Measurements from ENCODE around the gene SMPD1. TPM values are rescaled to one million over a fixed set of nuclear protein-coding genes. Genes with fewer than 3 reads are reported as not detected.

Gene SMPD1
- total and polyA plus RNA-seq, 2 of the 8 experiments (the other 6 are each of a cell fraction or from before 2014, with no cell fraction given) = 1.9 to 2.4 TPM

DNA sequence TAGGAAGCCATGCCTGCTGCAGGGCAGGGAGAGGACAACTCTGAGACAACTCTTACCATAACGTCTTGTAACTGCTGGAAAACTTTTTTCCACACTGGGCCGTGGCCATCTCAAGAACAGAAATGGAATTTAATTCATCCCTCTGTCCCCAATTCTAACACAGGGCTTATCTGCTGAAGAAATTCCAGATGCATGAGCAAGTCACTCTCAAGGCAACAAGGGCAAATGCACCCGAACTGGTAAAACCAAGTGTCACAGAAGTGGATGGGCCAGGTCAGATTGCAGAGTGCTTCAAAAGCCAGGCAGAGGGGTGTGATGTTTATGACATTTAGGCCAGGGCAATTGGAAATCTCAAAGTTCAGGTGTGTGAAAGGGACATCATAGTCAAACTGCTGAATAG, 7.4 kb downstream of the SMPD1 start:
- Histone ChIP-seq H3K79me1 (ENCODE audit: low read depth, low read length) (no peaks in the 10 kb centered on the region), H4K8ac (ENCODE audit: extremely low read depth, insufficient read depth, low read length) (no peak overlapping the region), H2AFZ (ENCODE audit: low read length) (no peak overlapping the region), H3K4ac (replicated peaks; ENCODE audit: insufficient read length, low read depth, low read length) (no peak overlapping the region), H3K4me3 (ENCODE audit: extremely low read depth in 1 of 4, insufficient read depth in 2 of 4, low read depth in 3 of 4, low read length in 4 of 4) (no peak overlapping the region), H3K4me2 (ENCODE audit: insufficient read depth in 1 of 2, low read depth in 2 of 2, low read length in 2 of 2) (no peak overlapping the region), H3K23me2 (ENCODE audit: low read depth, low read length) (no peaks in the 10 kb centered on the region), H2BK5ac (ENCODE audit: low read depth, low read length) (no peak overlapping the region), H3K9me3 (ENCODE audit: insufficient read depth in 2 of 2, low read depth in 1 of 2, low read length in 1 of 2) (no peaks in the 10 kb centered on the region), H3K18ac (ENCODE audit: extremely low read depth, low read length) (no peak overlapping the region), H3K36me3 (ENCODE audit: control insufficient read depth in 2 of 4, insufficient read depth in 4 of 4, low read length in 3 of 4) (peaks cover 0 to 2% (median 0%) of the 10 kb centered on the region in 4 experiments; a peak in 2 of 8 replicates), H4K91ac (replicated peaks; ENCODE audit: insufficient read length, low read length) (no peak overlapping the region), H2BK20ac (ENCODE audit: low read length) (no peak overlapping the region), H4K5ac (ENCODE audit: insufficient read length, low read depth, low read length) (no peak overlapping the region), H2BK15ac (ENCODE audit: low read length) (no peak overlapping the region), H3K79me2 (ENCODE audit: control insufficient read depth in 1 of 2, insufficient read depth in 2 of 2, low read length in 2 of 2) (no peaks in the 10 kb centered on the region), H2BK12ac (ENCODE audit: low read depth, low read length) (no peak overlapping the region), H3K56ac (replicated peaks; ENCODE audit: insufficient read length, low read depth, low read length) (no peak overlapping the region), H2BK120ac (replicated peaks; ENCODE audit: low read depth, low read length) (no peak overlapping the region), H3K14ac (ENCODE audit: insufficient read length) (no peak overlapping the region), H3K9ac (replicated peaks in 1 of 4; ENCODE audit: extremely low read depth in 1 of 4, low read depth in 3 of 4, low read length in 3 of 4) (no peak overlapping the region), H3K4me1 (replicated peaks in 1 of 4; ENCODE audit: control insufficient read depth in 3 of 4, insufficient read depth in 4 of 4, low read length in 3 of 4) (no peaks in the 10 kb centered on the region), H4K20me1 (replicated peaks in 1 of 2; ENCODE audit: control insufficient read depth in 1 of 2, insufficient read depth in 2 of 2, low read length in 2 of 2) (peaks cover 0 to 2% of the 10 kb centered on the region in 2 experiments), H2AK5ac (ENCODE audit: low read depth, low read length) (no peak overlapping the region), H3K23ac (ENCODE audit: insufficient read length) (no peak overlapping the region), H3K27me3 (replicated peaks in 1 of 4; ENCODE audit: control insufficient read depth in 3 of 4, extremely low read depth in 1 of 4, insufficient read depth in 3 of 4, low read length in 3 of 4) (no peaks in the 10 kb centered on the region; a peak in 1 of 7 replicates), H3K27ac (ENCODE audit: low read depth, low read length) (no peak overlapping the region)
- WGBS, 2 experiments (ENCODE audit: extremely low coverage in 1 of 2, insufficient coverage in 1 of 2, insufficient read length in 1 of 2, insufficient replicate concordance in 2 of 2, low coverage in 1 of 2, low lambda C conversion rate in 2 of 2, missing lambda C conversion rate in 1 of 2) = 87% methylated on average over 3 of the region's 3 CpGs; no CpG with 5 or more reads in 1 of the 2 experiments
- FAIRE-seq (no peak), DNase-seq (ENCODE audit: low read depth in 1 of 2, low spot score in 2 of 2) (no peak)
- CTCF ChIA-PET (ENCODE audit: partially characterized antibody) = interaction anchor here (0.9 to 9.5 kb wide), 3 partner anchors 18 to 46 kb away, joined by 3 to 79 read pairs (median 11); partner anchors contain the start of gene HPX
- POLR2A ChIA-PET (ENCODE audit: partially characterized antibody) = no interaction called here
- no peak for TF ChIP-seq EP300 (IDR thresholded peaks at IDR 0.05; ENCODE audit: borderline replicate concordance in 1 of 2, low read depth in 2 of 2, low read length in 2 of 2)
- no peak for TF ChIP-seq EZH2 (IDR thresholded peaks at IDR 0.05; ENCODE audit: low read depth, low read length, severe bottlenecking)
- no peak for TF ChIP-seq SP4 (IDR thresholded peaks at IDR 0.05; ENCODE audit: low read length)
- TF ChIP-seq POU5F1 (IDR thresholded peaks at IDR 0.05; ENCODE audit: low read depth, low read length) = no peak
- TF ChIP-seq TAF1 (IDR thresholded peaks at IDR 0.05; ENCODE audit: low read depth, low read length) = no peak
- TF ChIP-seq SIN3A (conservative IDR thresholded peaks at IDR 0.05 in 1 of 2, IDR thresholded peaks at IDR 0.05 in 1 of 2; ENCODE audit: low read depth in 1 of 2, low read length in 2 of 2) = no peak
- no peak for TF ChIP-seq POLR2A (IDR thresholded peaks at IDR 0.05; ENCODE audit: control extremely low read depth in 1 of 2, low read depth in 2 of 2, low read length in 2 of 2)
- no peak for TF ChIP-seq TEAD4 (IDR thresholded peaks at IDR 0.05; ENCODE audit: low read depth, low read length)
- no peak for TF ChIP-seq GTF2F1 (IDR thresholded peaks at IDR 0.05; ENCODE audit: borderline replicate concordance, low read depth, low read length)
- TF ChIP-seq CREB1 (IDR thresholded peaks at IDR 0.05) = no peak
- no peak for TF ChIP-seq RNF2 (IDR thresholded peaks at IDR 0.05; ENCODE audit: borderline replicate concordance, low read depth, low read length, missing control alignments, poor library complexity, severe bottlenecking)
- no peak for TF ChIP-seq NRF1 (IDR thresholded peaks at IDR 0.05; ENCODE audit: low read depth, low read length)
- no peak for TF ChIP-seq CTBP2 (IDR thresholded peaks at IDR 0.05; ENCODE audit: borderline replicate concordance, insufficient read depth, insufficient read length, low read length)
- no peak for TF ChIP-seq CEBPB (IDR thresholded peaks at IDR 0.05; ENCODE audit: low read depth, low read length)
